HUDEP-2 (cell line): ENCODE results near the gene EIF1AD.
A peak's percentile ranks its signal among the peaks of the same experiment; 100 is the strongest.
"Not testable (repeated sequence)": the region's sequence is repeated elsewhere in the genome, so short reads cannot be mapped to it uniquely, and the experiment has no call there.

Experiments
- DNase-seq, 76 experiments: peaks; one replicate each; lab custom pipeline; 2025; ENCODE audit not compliant: unreplicated experiment in 76 of 76; lab: John Stamatoyannopoulos, UW

EIF1AD gene

GRCh38 chr11:66022401-66023185 is 20.6 kb upstream of the EIF1AD start:
- DNase-seq = peak in 57 of 76 experiments; percentile 11 to 76 (median 46)

GRCh38 chr11:66020618-66021357 is 18.8 kb upstream of the EIF1AD start:
- peak in 43 of 76 experiments; percentile 13 to 76 (median 42) for DNase-seq

GRCh38 chr11:66020212-66020611 is 18.3 kb upstream of the EIF1AD start:
- no peak for DNase-seq

GRCh38 chr11:66017321-66017720 is 15.4 kb upstream of the EIF1AD start:
- peak in 18 of 76 experiments; percentile 13 to 61 (median 30) for DNase-seq

- DNase-seq = no peak
Measured at GRCh38 chr11:66016793-66017177, 14.8 kb upstream of the EIF1AD start.

GRCh38 chr11:66015936-66016792 is 14.2 kb upstream of the EIF1AD start:
- DNase-seq = peak in 1 of 76 experiments; percentile 27

GRCh38 chr11:66015454-66015881 is 13.5 kb upstream of the EIF1AD start:
- DNase-seq = no peak

- no peak for DNase-seq
Measured at GRCh38 chr11:66014804-66015453, 13.0 kb upstream of the EIF1AD start.

- peak in 1 of 76 experiments; percentile 25 for DNase-seq
Measured at GRCh38 chr11:66013762-66014100, 11.8 kb upstream of the EIF1AD start.

- peak in 17 of 76 experiments; percentile 11 to 57 (median 41) for DNase-seq
Measured at GRCh38 chr11:66012946-66013761, 11.2 kb upstream of the EIF1AD start.

- DNase-seq = no peak
Measured at GRCh38 chr11:66012371-66012945, 10.5 kb upstream of the EIF1AD start.

- DNase-seq = no peak
Measured at GRCh38 chr11:66011785-66012303, 9.9 kb upstream of the EIF1AD start, which contains the start of gene CST6. TSS of gene CST6 (plus strand) at chr11:66012008. CDS start at chr11:66012045, 37 bp downstream.

- DNase-seq = no peak
Measured at GRCh38 chr11:66011239-66011784, 9.4 kb upstream of the EIF1AD start.

- DNase-seq = not testable (repeated sequence)
Measured at GRCh38 chr11:66010036-66010435, 8.1 kb upstream of the EIF1AD start.

GRCh38 chr11:66008468-66009101 is 6.6 kb upstream of the EIF1AD start:
- peak in 1 of 76 experiments; percentile 8 for DNase-seq

GRCh38 chr11:66008095-66008467 is 6.1 kb upstream of the EIF1AD start:
- no peak for DNase-seq

GRCh38 chr11:66007201-66007634 is 5.3 kb upstream of the EIF1AD start:
- DNase-seq = peak in 39 of 76 experiments; percentile 8 to 68 (median 31)

GRCh38 chr11:66006891-66007176 is 4.9 kb upstream of the EIF1AD start:
- DNase-seq = no peak
